Large intestine (tissue), 3 donors: Measurements from ENCODE around the gene STX8. TPM values are rescaled to one million over a fixed set of nuclear protein-coding genes. Genes with fewer than 3 reads are reported as not detected.

Experiments used
- DNase-seq, 2 donors: peaks; one replicate each; pipeline versions ENCODE4 v3.0.0 to v3.0.0-alpha.2; 2013
- H3K27ac ChIP-seq: one replicate; pipeline ENCODE4 v1.5.1; 2013; ENCODE audit warnings: low read length
- H3K27me3 ChIP-seq: 2 replicates; pipeline ENCODE4 v1.6.1; 2013; ENCODE audit warnings: low read length; ENCODE audit not compliant: control insufficient read depth, insufficient read depth
- H3K36me3 ChIP-seq: 2 replicates; pipeline ENCODE4 v1.6.1; 2013; ENCODE audit warnings: low read length; ENCODE audit not compliant: control insufficient read depth, insufficient read depth
- H3K4me1 ChIP-seq: one replicate; pipeline ENCODE4 v1.6.1; 2013; ENCODE audit warnings: low read length; ENCODE audit not compliant: control insufficient read depth, insufficient read depth
- H3K4me3 ChIP-seq: one replicate; pipeline ENCODE4 v1.5.1; 2013; ENCODE audit warnings: low read length
- H3K9me3 ChIP-seq: one replicate; pipeline ENCODE4 v1.6.1; 2013; ENCODE audit warnings: mild to moderate bottlenecking, low read depth, low read length, moderate library complexity; ENCODE audit not compliant: control insufficient read depth
- WGBS: methylation state at CpG from one replicate; pipeline ENCODE4 v1.1.5; 2013; ENCODE audit warnings: low lambda C conversion rate; ENCODE audit not compliant: insufficient coverage; 5-methylcytosine and 5-hydroxymethylcytosine counted together
- polyA plus RNA-seq: library from polyadenylated mRNA; unstranded; fragments of 120-200 nt; gene quantifications from one replicate; pipeline ENCODE4 v1.2.1, GENCODE V29; 2013

The STX8 gene
- polyA plus RNA-seq, 1 donor = 53.6 TPM

GRCh38 chr17:9475101-9475658 is 100.4 kb downstream of the STX8 start:
- Histone ChIP-seq H3K9me3 (no peaks in the 10 kb centered on the region), H3K27ac (no peak overlapping the region), H3K4me3 (no peak overlapping the region), H3K36me3 (no peaks in the 10 kb centered on the region), H3K4me1 (no peaks in the 10 kb centered on the region), H3K27me3 (no peaks in the 10 kb centered on the region)
- no peak for DNase-seq
- 100% methylated on average over 2 of the region's 4 CpGs for WGBS

- H3K4me3 ChIP-seq = no peak overlapping the region
- no peak overlapping the region for H3K27ac ChIP-seq
- no CpG with 5 or more reads among the region's 4 CpGs for WGBS
- H3K27me3 ChIP-seq = no peaks in the 10 kb centered on the region
- H3K9me3 ChIP-seq = no peaks in the 10 kb centered on the region
- H3K36me3 ChIP-seq = no peaks in the 10 kb centered on the region
- no peaks in the 10 kb centered on the region for H3K4me1 ChIP-seq
- DNase-seq = no peak
These were observed 101.9 kb downstream of the STX8 start for GRCh38 chr17:9473711-9474110.

- Histone ChIP-seq H3K27me3 (no peaks in the 10 kb centered on the region), H3K9me3 (no peaks in the 10 kb centered on the region), H3K27ac (no peak overlapping the region), H3K4me3 (no peak overlapping the region), H3K36me3 (no peaks in the 10 kb centered on the region), H3K4me1 (no peaks in the 10 kb centered on the region)
- no CpG with 5 or more reads among the region's 3 CpGs for WGBS
- DNase-seq = no peak
These were observed 103.1 kb downstream of the STX8 start for GRCh38 chr17:9472541-9472940.

- H3K36me3 ChIP-seq = no peaks in the 10 kb centered on the region
- no peak overlapping the region for H3K27ac ChIP-seq
- no peak for DNase-seq
- no peaks in the 10 kb centered on the region for H3K4me1 ChIP-seq
- no peaks in the 10 kb centered on the region for H3K9me3 ChIP-seq
- no peaks in the 10 kb centered on the region for H3K27me3 ChIP-seq
- WGBS = no CpG with 5 or more reads among the region's 5 CpGs
- no peak overlapping the region for H3K4me3 ChIP-seq
These were observed 103.5 kb downstream of the STX8 start for GRCh38 chr17:9472094-9472493.

GRCh38 chr17:9470171-9470570 is 105.4 kb downstream of the STX8 start:
- Histone ChIP-seq H3K27ac (no peak overlapping the region), H3K9me3 (no peaks in the 10 kb centered on the region), H3K4me1 (no peaks in the 10 kb centered on the region), H3K36me3 (no peaks in the 10 kb centered on the region), H3K27me3 (no peaks in the 10 kb centered on the region), H3K4me3 (no peak overlapping the region)
- DNase-seq = no peak
- WGBS = 89% methylated on average over 4 of the region's 4 CpGs

- Histone ChIP-seq H3K4me3 (no peak overlapping the region), H3K27ac (no peak overlapping the region), H3K27me3 (no peaks in the 10 kb centered on the region), H3K9me3 (no peaks in the 10 kb centered on the region), H3K36me3 (no peaks in the 10 kb centered on the region), H3K4me1 (no peaks in the 10 kb centered on the region)
- WGBS = 80% methylated on average over 2 of the region's 4 CpGs
- DNase-seq = no peak
These were observed 106.7 kb downstream of the STX8 start for GRCh38 chr17:9468937-9469336.

- Histone ChIP-seq H3K4me1 (no peaks in the 10 kb centered on the region), H3K27me3 (no peaks in the 10 kb centered on the region), H3K4me3 (no peak overlapping the region), H3K27ac (no peak overlapping the region), H3K9me3 (no peaks in the 10 kb centered on the region), H3K36me3 (no peaks in the 10 kb centered on the region)
- 100% methylated on average over 1 of the region's 10 CpGs for WGBS
- DNase-seq = no peak
These were observed 107.1 kb downstream of the STX8 start for GRCh38 chr17:9468532-9468931.

GRCh38 chr17:9467518-9467917 is 108.1 kb downstream of the STX8 start:
- no peaks in the 10 kb centered on the region for H3K4me1 ChIP-seq
- H3K27me3 ChIP-seq = no peaks in the 10 kb centered on the region
- H3K4me3 ChIP-seq = no peak overlapping the region
- DNase-seq = no peak
- H3K27ac ChIP-seq = no peak overlapping the region
- no peaks in the 10 kb centered on the region for H3K36me3 ChIP-seq
- 100% methylated on average over 1 of the region's 5 CpGs for WGBS
- H3K9me3 ChIP-seq = no peaks in the 10 kb centered on the region

GRCh38 chr17:9465210-9465921 is 110.3 kb downstream of the STX8 start:
- Histone ChIP-seq H3K36me3 (no peaks in the 10 kb centered on the region), H3K27ac (no peak overlapping the region), H3K9me3 (no peaks in the 10 kb centered on the region), H3K27me3 (no peaks in the 10 kb centered on the region), H3K4me3 (no peak overlapping the region), H3K4me1 (no peaks in the 10 kb centered on the region)
- DNase-seq = peak; percentile 25 to 37
- no CpG with 5 or more reads among the region's 16 CpGs for WGBS

- no peak overlapping the region for H3K4me3 ChIP-seq
- no peaks in the 10 kb centered on the region for H3K27me3 ChIP-seq
- no peaks in the 10 kb centered on the region for H3K9me3 ChIP-seq
- DNase-seq = peak in 1 of 2 donors; percentile 56
- H3K4me1 ChIP-seq = peaks cover 24% of the 10 kb centered on the region
- no peaks in the 10 kb centered on the region for H3K36me3 ChIP-seq
- peak overlapping the region; percentile 86 for H3K27ac ChIP-seq
- WGBS = no CpG with 5 or more reads among the region's 6 CpGs
These were observed 118.6 kb downstream of the STX8 start for GRCh38 chr17:9457005-9457404.

- WGBS = no CpG with 5 or more reads among the region's 1 CpG
- H3K4me1 ChIP-seq = peaks cover 24% of the 10 kb centered on the region
- no peaks in the 10 kb centered on the region for H3K36me3 ChIP-seq
- H3K27me3 ChIP-seq = no peaks in the 10 kb centered on the region
- no peak overlapping the region for H3K4me3 ChIP-seq
- no peaks in the 10 kb centered on the region for H3K9me3 ChIP-seq
- peak overlapping the region; percentile 86 for H3K27ac ChIP-seq
- DNase-seq = peak; percentile 76 to 85
These were observed 119.3 kb downstream of the STX8 start for GRCh38 chr17:9456330-9456729.
